Neural cell (in vitro differentiated cells): ENCODE data around the gene LGR4.

Experiments used
- EZH2 ChIP-seq: fragments of 200-600, 300-800 bp; shearing (Covaris generic), sonication (generic); IDR thresholded peaks from 2 replicates; pipeline ENCODE4 v1.6.1; 2014; ENCODE audit warnings: antibody characterized with exemption, low read length, borderline replicate concordance, mild to moderate bottlenecking; ENCODE audit not compliant: insufficient read depth, poor library complexity, severe bottlenecking
- REST ChIP-seq: IDR thresholded peaks from 2 replicates; pipeline ENCODE4 v1.6.1; 2012; ENCODE audit warnings: borderline replicate concordance

- TF ChIP-seq REST (no peak), EZH2 (no peak)
These were observed 25.3 kb upstream of the LGR4 start for GRCh38 chr11:27497911-27498310.
